Neuronal stem cell (in vitro differentiated cells): Measurements from ENCODE around the gene CCDC102B.

ENCODE experiments used
- DNase-seq: peaks from one replicate; pipeline ENCODE4 v3.0.0-alpha.2; 2013; ENCODE audit warnings: low spot score
- H2AFZ ChIP-seq: one replicate; pipeline ENCODE4 v1.6.1; 2013; ENCODE audit warnings: mild to moderate bottlenecking, low read length, inconsistent platforms
- H2AK5ac ChIP-seq: 2 replicates; pipeline ENCODE4 v1.6.1; 2013; ENCODE audit warnings: low read depth, mild to moderate bottlenecking, inconsistent platforms, low read length, moderate library complexity, mixed read lengths
- H2BK120ac ChIP-seq: 2 replicates; pipeline ENCODE4 v1.6.1; 2013; ENCODE audit warnings: low read depth, mild to moderate bottlenecking, inconsistent platforms, low read length, moderate library complexity, mixed read lengths
- H2BK12ac ChIP-seq: one replicate; pipeline ENCODE4 v1.6.1; 2013; ENCODE audit warnings: low read length, inconsistent platforms
- H2BK15ac ChIP-seq: 2 replicates; pipeline ENCODE4 v1.6.1; 2013; ENCODE audit warnings: mild to moderate bottlenecking, low read length, inconsistent platforms, mixed read lengths
- H2BK5ac ChIP-seq: one replicate; pipeline ENCODE4 v1.6.1; 2013; ENCODE audit warnings: inconsistent platforms, mild to moderate bottlenecking, low read length, moderate library complexity
- H3K14ac ChIP-seq: one replicate; pipeline ENCODE4 v1.6.1; 2013; ENCODE audit warnings: low read length, inconsistent platforms
- H3K18ac ChIP-seq: 2 replicates; pipeline ENCODE4 v1.6.1; 2013; ENCODE audit warnings: low read length, inconsistent platforms
- H3K23ac ChIP-seq: 2 replicates; pipeline ENCODE4 v1.6.1; 2013; ENCODE audit warnings: low read depth, mild to moderate bottlenecking, mixed read lengths, low read length, inconsistent platforms; ENCODE audit not compliant: poor library complexity
- H3K27ac ChIP-seq: replicated peaks from 3 replicates; pipeline ENCODE4 v1.5.1; 2013; ENCODE audit warnings: low read length, inconsistent platforms
- H3K27me3 ChIP-seq, 3 experiments: 2 replicates each; pipeline ENCODE4 v1.6.1; 2013; ENCODE audit warnings: low read length in 3 of 3, mild to moderate bottlenecking in 2 of 3, inconsistent platforms in 1 of 3, low read depth in 1 of 3, mixed read lengths in 1 of 3, moderate library complexity in 1 of 3; ENCODE audit not compliant: control insufficient read depth in 3 of 3, insufficient read depth in 3 of 3
- H3K36me3 ChIP-seq, 2 donors: replicated peaks in 1 of 2; 2 replicates each; pipeline ENCODE4 v1.6.1; 2013; ENCODE audit warnings: low read length in 2 of 2; ENCODE audit not compliant: control insufficient read depth in 2 of 2, insufficient read depth in 2 of 2
- H3K4ac ChIP-seq: 2 replicates; pipeline ENCODE4 v1.6.1; 2013; ENCODE audit warnings: inconsistent platforms, mild to moderate bottlenecking, low read length, moderate library complexity
- H3K4me1 ChIP-seq, 2 donors: 1 replicate in 1 of 2; 2 replicates in 1 of 2; pipeline ENCODE4 v1.6.1; 2013; ENCODE audit warnings: low read length in 2 of 2, low read depth in 1 of 2; ENCODE audit not compliant: control insufficient read depth in 2 of 2, insufficient read depth in 1 of 2
- H3K4me2 ChIP-seq: one replicate; pipeline ENCODE4 v1.6.1; 2013; ENCODE audit warnings: mild to moderate bottlenecking, low read length, inconsistent platforms; ENCODE audit not compliant: insufficient read depth, poor library complexity, severe bottlenecking
- H3K4me3 ChIP-seq, 2 donors: 2 replicates each; pipeline ENCODE4 v1.5.1; 2013; ENCODE audit warnings: low read length in 2 of 2, mild to moderate bottlenecking in 2 of 2, inconsistent platforms in 1 of 2, moderate library complexity in 1 of 2
- H3K79me1 ChIP-seq: one replicate; pipeline ENCODE4 v1.6.1; 2013; ENCODE audit warnings: low read depth, mild to moderate bottlenecking, inconsistent platforms, low read length, moderate library complexity
- H3K9ac ChIP-seq: one replicate; pipeline ENCODE4 v1.6.1; 2013; ENCODE audit warnings: mild to moderate bottlenecking, low read depth, low read length, inconsistent platforms; ENCODE audit not compliant: poor library complexity
- H3K9me3 ChIP-seq, 2 donors: replicated peaks in 1 of 2; 2 replicates each; pipeline versions ENCODE3 to v1.6.1; 2013; ENCODE audit warnings: low read length in 2 of 2, mild to moderate bottlenecking in 2 of 2, inconsistent platforms in 1 of 2, low read depth in 1 of 2, mixed read lengths in 1 of 2, moderate library complexity in 1 of 2; ENCODE audit not compliant: control insufficient read depth in 2 of 2, insufficient read depth in 1 of 2
- H4K8ac ChIP-seq: one replicate; pipeline ENCODE4 v1.6.1; 2013; ENCODE audit warnings: low read depth, mild to moderate bottlenecking, inconsistent platforms, low read length, moderate library complexity
- H4K91ac ChIP-seq: one replicate; pipeline ENCODE4 v1.6.1; 2013; ENCODE audit warnings: low read length, low read depth, mild to moderate bottlenecking, inconsistent platforms; ENCODE audit not compliant: poor library complexity
- WGBS, 2 donors: extraction: QIAGEN DNeasy Blood & Tissue Kit; methylation state at CpG; one replicate each; pipeline ENCODE4 v1.1.7; 2013; ENCODE audit warnings: missing lambda C conversion rate in 2 of 2, mixed read lengths in 1 of 2; ENCODE audit not compliant: insufficient read length in 2 of 2, insufficient replicate concordance in 1 of 2; ENCODE audit errors: extremely low coverage in 2 of 2; 5-methylcytosine and 5-hydroxymethylcytosine counted together

CCDC102B gene

DNA sequence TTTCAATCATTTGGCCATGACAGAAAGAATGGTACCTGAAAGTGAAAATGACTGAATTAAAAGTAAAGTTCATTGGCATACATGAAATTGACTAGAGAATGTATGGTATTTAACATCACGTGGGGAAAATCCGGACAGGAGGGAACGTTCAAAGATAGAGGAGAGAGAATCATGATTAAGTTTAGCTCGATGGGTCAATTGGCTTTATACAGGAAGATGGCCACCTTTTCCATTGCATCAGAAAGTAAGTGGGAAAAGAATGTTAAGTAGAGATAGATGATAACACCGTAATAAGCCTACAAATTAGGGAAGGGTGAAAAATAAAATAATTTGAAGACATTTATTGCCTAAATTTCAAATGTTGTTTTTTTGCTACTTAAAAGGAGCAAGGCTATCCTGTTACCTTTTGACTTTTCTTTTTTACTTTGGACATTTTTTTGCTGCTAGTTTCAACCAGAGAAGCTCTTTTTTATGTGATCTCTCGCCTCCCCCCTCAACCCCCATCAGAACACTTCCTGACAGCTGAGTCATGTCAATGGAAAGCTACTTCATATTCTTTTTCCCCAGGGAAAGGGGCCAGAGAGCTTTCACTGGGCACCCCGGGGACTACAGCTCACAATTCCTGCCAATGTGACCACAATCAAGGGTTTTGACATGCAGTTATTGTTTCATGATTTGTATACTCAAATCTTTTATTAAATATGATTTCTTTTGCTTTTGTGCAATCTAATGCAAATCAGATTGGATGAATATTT, 767 bp upstream of the CCDC102B start:
- Histone ChIP-seq H3K4ac (no peak overlapping the region), H3K4me2 (no peak overlapping the region), H2BK120ac (no peak overlapping the region), H2BK5ac (no peak overlapping the region), H3K14ac (no peak overlapping the region), H3K27me3 (no peaks in the 10 kb centered on the region), H3K4me3 (no peak overlapping the region), H3K27ac (no peak overlapping the region), H4K91ac (no peak overlapping the region), H3K9me3 (peaks cover 0 to 2% of the 10 kb centered on the region in 2 donors), H4K8ac (no peak overlapping the region), H3K18ac (no peak overlapping the region), H2BK12ac (no peak overlapping the region), H2BK15ac (no peak overlapping the region), H3K9ac (no peak overlapping the region), H3K4me1 (peaks cover 0 to 18% of the 10 kb centered on the region in 2 donors), H3K36me3 (no peaks in the 10 kb centered on the region), H3K79me1 (no peaks in the 10 kb centered on the region), H3K23ac (no peak overlapping the region), H2AK5ac (no peak overlapping the region), H2AFZ (peak overlapping the region; percentile 19)
- no peak for DNase-seq
- WGBS, 2 donors = no CpG with 5 or more reads among the region's 7 CpGs

DNA sequence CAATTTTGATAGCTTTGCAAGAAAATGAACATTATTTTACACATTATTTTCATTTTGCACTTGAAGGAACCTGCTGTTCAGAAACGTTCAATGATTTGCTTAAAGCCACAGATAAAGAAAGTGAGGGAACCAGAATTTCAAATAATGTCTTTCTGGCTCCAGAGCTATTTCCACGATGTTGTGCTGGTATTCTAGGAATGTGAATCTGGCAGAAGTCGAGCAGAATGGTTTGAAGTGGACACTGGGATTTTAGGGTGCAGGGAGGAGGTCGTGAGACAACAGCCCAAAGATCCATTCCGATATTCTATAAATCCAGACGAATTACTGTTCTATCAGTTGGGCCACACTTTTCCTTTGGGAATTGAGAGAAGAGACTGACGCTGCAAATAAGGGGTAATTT, 2.2 kb downstream of the CCDC102B start:
- Histone ChIP-seq H3K36me3 (no peaks in the 10 kb centered on the region), H2BK15ac (no peak overlapping the region), H3K27ac (no peak overlapping the region), H3K18ac (no peak overlapping the region), H3K79me1 (no peaks in the 10 kb centered on the region), H3K9me3 (peaks cover 0 to 2% of the 10 kb centered on the region in 2 donors), H2AK5ac (no peak overlapping the region), H3K4ac (no peak overlapping the region), H3K27me3 (no peaks in the 10 kb centered on the region), H4K91ac (no peak overlapping the region), H2BK12ac (no peak overlapping the region), H3K14ac (no peak overlapping the region), H3K4me2 (no peak overlapping the region), H2BK5ac (no peak overlapping the region), H3K23ac (no peak overlapping the region), H4K8ac (no peak overlapping the region), H3K4me1 (peaks cover 0 to 18% of the 10 kb centered on the region in 2 donors), H3K9ac (no peak overlapping the region), H3K4me3 (no peak overlapping the region), H2BK120ac (no peak overlapping the region), H2AFZ (no peak overlapping the region)
- WGBS, 2 donors = no CpG with 5 or more reads among the region's 7 CpGs
- DNase-seq = peak; percentile 4

DNA sequence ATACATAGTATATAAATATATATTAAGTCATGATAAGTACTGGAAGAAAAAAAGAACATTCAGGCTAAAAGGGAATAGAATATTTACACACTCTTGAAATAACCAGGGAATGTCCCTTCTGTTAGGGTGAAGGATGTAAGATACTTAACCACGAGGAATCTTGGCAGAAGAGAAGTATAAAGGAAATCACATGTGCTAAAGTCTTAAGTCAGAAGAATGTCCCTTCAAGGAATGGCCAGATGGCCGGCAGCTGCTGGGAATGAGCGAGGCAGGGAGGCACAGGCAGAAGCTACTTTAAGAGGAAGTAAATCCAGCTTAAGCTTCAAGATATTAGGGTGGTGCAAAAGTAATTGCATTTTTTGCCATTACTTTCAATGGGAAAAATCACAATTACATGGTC, 5.5 kb downstream of the CCDC102B start:
- no peak overlapping the region for H3K27ac ChIP-seq
- no peak overlapping the region for H3K4me3 ChIP-seq
- H3K9me3 ChIP-seq = no peaks in the 10 kb centered on the region
- H3K79me1 ChIP-seq = no peaks in the 10 kb centered on the region
- no peak overlapping the region for H2BK15ac ChIP-seq
- H3K9ac ChIP-seq = no peak overlapping the region
- H3K4me2 ChIP-seq = no peak overlapping the region
- WGBS, 2 donors = no CpG with 5 or more reads among the region's 3 CpGs
- no peak overlapping the region for H2BK5ac ChIP-seq
- H4K8ac ChIP-seq = no peak overlapping the region
- H3K36me3 ChIP-seq = no peaks in the 10 kb centered on the region
- no peak for DNase-seq
- H3K4me1 ChIP-seq = peaks cover 0 to 2% of the 10 kb centered on the region in 2 donors
- H4K91ac ChIP-seq = no peak overlapping the region
- no peaks in the 10 kb centered on the region for H3K27me3 ChIP-seq
- H3K23ac ChIP-seq = no peak overlapping the region
- H3K14ac ChIP-seq = no peak overlapping the region
- no peak overlapping the region for H3K4ac ChIP-seq
- H2AK5ac ChIP-seq = no peak overlapping the region
- H2BK120ac ChIP-seq = no peak overlapping the region
- no peak overlapping the region for H3K18ac ChIP-seq
- no peak overlapping the region for H2BK12ac ChIP-seq
- no peak overlapping the region for H2AFZ ChIP-seq

DNA sequence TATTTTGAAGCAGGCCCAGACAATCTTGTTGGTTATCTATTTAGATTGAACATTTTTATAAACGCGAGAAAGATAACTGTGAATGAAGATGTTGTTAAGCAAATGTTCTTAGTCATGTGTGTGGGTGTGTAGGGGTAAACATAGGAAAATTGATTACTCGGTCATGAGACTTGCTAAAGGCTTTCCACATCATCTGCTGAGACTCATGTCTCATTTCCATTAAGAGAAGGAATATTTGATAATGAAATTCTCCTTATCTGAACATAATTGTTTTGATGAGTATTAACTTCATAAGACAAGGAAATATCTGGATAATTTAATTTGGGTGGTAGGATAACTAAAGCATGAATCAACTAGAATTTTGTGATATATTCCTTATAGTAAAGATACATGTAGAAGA, 19.7 kb downstream of the CCDC102B start:
- H2BK120ac ChIP-seq = no peak overlapping the region
- DNase-seq = no peak
- no peak overlapping the region for H4K8ac ChIP-seq
- no peak overlapping the region for H3K18ac ChIP-seq
- H3K79me1 ChIP-seq = no peaks in the 10 kb centered on the region
- H2BK12ac ChIP-seq = no peak overlapping the region
- H3K4me1 ChIP-seq = no peaks in the 10 kb centered on the region
- no peaks in the 10 kb centered on the region for H3K36me3 ChIP-seq
- H3K27ac ChIP-seq = no peak overlapping the region
- H3K14ac ChIP-seq = no peak overlapping the region
- H3K4ac ChIP-seq = no peak overlapping the region
- H3K4me3 ChIP-seq = no peak overlapping the region
- H3K9me3 ChIP-seq = no peaks in the 10 kb centered on the region
- no peak overlapping the region for H2AK5ac ChIP-seq
- H2BK5ac ChIP-seq = no peak overlapping the region
- H2AFZ ChIP-seq = peak overlapping the region; percentile 15
- no peaks in the 10 kb centered on the region for H3K27me3 ChIP-seq
- no peak overlapping the region for H3K9ac ChIP-seq
- H2BK15ac ChIP-seq = no peak overlapping the region
- WGBS, 2 donors = no CpG with 5 or more reads among the region's 3 CpGs
- no peak overlapping the region for H3K23ac ChIP-seq
- H4K91ac ChIP-seq = no peak overlapping the region
- no peak overlapping the region for H3K4me2 ChIP-seq
